GM19467 (cell line): ENCODE results near the gene KCNA2.

ENCODE experiments used
- ATAC-seq: cut with Tn5 transposase; IDR thresholded peaks from one replicate; pipeline ENCODE4 v1.9.1; 2021; ENCODE audit warnings: mild to moderate bottlenecking, moderate library complexity; ENCODE audit not compliant: unreplicated experiment

KCNA2 gene

DNA sequence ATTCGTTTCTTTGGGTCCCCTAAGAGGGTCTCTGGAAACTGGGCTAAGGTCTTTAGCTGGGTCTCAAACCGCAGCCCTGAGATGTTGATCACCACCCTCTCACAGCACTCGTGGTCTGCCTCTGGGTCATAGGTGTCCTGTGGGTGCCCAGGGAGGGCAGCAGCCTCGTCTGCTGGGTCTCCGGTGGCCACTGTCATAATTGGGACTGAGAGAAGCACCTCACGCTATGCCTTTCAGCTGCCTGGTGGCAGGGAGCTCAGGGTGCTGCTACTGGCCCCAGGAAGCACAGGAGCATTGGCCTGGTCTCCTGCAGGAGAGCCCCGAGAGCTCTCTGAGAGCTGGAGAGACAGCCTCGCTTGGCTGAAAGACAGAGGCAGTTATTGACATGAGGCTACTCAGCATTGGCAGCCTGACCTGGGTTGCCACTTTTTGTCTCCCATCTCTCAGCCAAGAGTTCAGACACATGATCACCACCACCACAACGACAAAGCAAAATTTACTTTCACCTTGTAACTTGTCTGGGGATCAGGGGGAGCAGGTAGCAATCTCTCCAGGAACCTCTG, 1.5 kb downstream of the KCNA2 start:
- no peak for ATAC-seq

DNA sequence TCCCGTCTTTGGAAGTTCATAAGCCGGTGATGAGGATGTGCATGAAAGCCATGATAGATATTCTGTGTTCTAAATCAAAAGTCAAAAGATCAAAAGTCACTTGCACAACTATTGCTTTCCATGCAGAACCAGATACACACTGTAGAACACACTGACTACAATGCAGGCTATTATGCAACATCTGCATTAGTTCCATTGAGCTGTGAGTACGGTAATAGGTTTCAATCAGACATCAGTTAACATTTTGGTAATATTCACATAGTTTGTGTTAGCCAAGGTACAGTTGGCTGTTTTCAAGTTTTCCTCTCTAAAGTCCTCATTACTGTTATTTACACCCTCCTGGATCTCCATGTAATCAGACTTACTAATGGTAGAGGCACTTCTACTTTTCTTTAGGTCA, 3.1 kb downstream of the KCNA2 start:
- ATAC-seq = no peak

DNA sequence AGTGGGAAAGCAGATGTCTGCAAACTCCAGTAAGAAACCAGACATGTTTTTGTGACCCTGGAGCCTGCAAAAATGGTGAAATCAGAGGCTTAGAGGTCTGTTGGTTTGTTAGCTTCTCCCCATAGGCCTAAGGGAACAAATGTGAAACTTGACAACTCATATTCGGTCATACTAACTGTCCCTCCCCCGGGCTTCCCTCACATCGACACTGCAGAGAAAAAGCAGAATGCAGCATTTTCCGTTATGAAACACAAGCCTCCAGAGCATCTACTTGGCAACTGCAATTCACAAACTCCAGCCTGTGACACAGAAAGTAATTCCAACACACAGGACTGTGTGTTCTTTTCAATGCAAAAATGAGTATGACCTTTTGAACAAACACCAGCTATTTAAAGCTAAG, 3.7 kb downstream of the KCNA2 start:
- no peak for ATAC-seq

DNA sequence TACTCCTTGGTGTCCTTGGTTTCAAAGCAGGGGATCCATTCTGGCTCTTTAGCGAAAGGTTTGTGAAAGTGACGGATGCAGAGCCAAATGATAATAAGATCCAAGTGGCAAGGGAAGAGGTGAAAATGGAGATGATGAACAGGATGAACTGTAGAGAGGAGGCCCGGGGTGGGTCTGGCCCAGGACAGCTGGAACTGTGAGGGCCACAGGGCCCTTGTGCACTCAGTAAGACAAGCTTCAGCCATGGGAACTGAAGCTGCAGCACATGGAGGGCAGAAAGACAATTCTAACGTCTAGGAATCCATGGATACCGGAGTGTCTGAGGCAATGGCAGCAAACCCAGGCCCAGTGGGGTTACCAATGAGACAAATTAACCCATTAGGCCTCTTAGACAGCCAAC, 4.8 kb downstream of the KCNA2 start:
- ATAC-seq = no peak

DNA sequence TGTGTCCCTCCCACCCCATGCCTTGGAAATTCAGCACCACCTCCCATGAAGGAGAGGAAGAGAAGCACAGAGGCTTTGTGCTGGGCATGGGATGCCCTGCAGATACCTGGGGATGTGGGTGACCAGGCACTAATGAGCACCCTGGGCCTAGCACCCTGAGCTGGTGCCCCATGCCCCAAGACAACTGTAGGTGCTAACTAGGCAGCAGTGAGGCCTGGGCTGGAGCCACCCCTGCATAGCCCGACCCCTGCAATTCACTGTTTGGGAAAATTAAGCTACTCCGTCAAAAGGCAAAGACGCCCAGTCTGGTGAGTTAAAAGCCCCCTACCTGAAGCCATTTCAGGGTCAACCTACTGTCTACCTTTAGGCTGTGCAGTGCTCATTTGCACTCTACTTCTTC, 5.4 kb downstream of the KCNA2 start:
- ATAC-seq = no peak

DNA sequence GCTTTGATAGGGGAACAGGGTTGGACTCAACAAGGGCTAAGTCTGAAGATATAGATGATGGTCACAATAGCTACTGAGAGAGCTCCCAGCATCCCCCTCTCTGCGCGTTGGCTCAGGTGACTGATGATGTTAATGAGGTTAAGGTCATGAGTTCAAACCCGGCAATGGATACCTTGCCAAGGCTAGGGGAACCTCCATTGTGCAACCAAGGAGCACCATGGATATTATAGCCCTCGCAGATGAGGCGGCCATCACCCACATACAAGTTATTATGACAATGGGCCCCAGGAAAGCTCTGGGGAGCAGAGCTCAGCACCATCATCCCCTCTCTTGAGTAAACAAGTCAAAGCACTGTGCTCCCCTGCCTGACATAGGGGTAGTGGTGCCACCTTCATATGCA, 8.2 kb downstream of the KCNA2 start:
- ATAC-seq = no peak

DNA sequence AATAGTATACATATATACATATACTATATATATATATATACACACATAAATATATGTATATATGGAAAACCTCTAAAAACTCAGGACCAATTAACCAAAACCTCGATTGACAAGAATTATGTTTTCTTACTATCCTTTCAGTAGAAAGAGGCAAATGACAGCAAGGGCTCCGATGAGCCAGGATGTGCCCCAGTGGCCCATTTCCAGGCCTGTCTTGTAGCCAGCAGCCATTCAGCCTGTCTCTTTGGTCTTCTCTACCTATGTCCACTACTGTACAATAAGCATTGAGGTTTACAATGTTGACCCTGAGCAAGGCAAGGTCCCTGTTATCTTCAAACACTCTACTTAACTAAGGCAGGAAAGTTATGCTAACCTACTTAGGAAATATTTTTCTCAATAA, 9.8 kb downstream of the KCNA2 start:
- no peak for ATAC-seq

DNA sequence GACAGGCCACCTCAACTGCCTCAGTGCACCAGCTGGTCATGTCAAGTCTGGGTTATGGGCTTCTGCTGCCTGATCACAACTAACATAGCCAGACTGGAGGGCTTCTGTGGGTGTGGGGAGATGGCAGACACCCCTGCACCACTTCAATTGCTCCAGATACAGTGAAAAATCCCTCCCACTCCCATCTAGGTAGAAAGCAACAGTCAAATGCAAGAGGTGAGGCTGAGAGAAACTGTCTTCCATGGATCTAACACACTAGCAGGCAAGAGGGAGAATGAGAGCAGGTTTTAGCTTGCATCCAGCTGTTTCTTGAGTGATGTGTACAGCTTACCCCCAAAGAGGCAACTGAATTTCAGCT, 10.8 kb downstream of the KCNA2 start:
- no peak for ATAC-seq

DNA sequence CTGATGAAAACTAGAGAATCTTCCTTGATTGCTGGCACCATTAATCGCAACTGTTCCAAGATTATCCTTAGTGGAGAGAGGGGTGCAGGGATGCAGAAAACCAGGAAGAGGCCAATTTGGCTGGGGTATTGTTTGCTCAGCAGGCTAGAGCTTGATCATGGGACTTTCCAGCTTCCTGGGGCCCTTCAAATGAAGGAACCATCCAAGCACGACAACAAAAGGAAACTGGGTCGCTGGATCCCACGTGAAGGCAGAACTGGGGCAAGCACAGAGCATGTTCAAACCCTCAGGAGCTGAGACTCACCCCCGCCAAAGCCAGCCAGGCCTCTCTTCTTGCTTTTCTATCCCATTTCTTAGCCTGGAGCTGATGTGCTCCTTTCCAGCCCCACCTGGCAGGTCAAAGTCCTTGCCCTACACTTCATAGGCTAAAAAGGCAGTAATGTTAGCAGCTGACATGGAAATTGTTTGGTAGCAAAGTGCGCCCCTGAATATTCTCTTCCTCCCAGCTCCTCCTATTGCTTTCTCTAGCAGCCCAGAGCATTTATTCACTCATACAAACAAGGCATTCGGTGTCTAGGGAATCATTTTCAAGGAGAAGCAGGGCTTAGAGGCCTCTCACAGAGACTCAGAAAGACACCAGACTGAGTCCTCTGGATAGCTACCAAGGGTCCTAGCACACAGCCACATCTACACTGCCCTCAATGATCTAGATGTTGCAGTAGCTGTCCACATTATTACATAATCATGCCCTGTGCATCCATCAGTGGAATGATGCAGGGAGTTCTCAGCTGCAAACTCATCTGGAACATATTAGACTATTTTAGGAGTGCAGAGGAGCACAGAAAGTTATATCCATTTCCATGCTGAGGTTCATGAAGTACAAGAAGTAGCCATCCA, 11.5 kb downstream of the KCNA2 start:
- no peak for ATAC-seq

DNA sequence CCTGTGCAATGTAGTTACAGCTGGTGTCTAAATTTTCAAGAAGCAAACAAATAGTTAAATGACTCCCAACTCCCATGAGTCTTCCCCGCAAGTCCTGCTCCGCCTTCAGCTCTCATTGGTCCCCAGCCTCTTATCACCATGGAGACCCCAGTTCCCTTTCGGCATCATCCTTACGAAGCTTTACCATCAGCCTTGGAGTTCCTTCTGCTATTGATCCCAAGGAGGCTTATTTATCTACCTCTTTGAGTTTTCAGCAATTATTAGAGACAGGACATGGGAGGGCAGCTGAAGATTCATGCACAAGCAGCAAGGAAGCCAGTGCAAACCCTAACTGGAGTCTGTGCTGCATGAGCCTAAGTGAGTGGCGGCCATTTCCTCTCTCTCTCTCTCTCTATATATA, 12.3 kb downstream of the KCNA2 start:
- ATAC-seq = no peak

DNA sequence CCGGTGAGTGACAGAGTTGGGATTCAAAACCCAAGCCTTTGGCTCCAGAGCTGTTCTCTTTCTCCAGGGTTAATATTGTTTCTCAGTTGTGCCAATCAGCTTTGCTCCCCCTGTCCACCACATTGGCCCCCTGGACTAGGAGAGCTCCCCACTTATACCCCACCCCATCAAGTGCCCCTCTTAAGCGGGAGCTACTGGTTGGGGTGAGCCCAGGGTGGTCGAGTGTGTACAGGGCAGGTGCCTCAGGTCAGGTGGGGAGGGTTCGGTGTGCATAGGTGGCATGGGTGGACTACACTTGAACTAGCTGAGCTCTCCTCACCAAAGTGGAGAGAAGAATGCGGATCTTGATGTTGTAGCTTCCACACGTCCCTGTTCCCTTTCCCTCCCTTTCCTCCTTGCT, 14.2 kb downstream of the KCNA2 start:
- ATAC-seq = no peak

DNA sequence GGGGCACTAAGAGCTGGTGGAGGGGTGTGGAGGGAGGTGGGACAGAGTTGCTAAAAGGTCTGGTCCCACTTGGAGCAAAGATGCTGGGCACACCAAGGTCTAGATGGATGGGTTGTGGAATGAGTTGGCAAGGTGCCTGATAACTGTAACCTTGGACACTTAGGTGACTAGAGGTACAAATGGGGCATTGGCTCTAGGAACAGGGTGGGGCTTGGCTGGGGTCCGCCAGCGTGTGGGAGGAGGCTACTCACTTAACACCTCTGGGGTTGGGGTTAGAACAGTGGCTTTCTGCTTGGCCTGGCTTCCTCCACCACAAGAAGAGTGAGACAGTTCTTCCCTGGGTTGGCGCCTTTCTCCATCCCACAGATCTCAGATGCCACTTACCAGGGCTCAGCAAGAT, 17.2 kb downstream of the KCNA2 start:
- no peak for ATAC-seq

DNA sequence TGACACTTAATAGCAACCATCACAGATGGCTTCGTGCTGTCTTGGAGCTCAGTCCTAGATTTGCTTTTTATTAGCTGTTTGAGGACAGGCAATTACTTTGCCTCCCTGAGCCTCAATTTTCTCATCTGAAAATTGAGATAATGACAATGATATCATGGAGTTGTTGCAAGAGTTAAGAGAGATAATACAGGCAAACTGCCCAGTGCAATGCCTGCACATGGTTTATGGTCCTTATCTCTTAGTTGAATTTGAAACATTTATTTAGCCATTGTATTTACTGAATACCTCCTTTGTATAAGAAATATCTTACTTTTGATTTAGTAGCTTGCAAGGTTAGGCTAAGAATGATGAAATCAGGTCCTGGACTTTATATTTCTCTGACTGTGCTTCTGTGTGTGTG, 17.7 kb downstream of the KCNA2 start:
- ATAC-seq = no peak

DNA sequence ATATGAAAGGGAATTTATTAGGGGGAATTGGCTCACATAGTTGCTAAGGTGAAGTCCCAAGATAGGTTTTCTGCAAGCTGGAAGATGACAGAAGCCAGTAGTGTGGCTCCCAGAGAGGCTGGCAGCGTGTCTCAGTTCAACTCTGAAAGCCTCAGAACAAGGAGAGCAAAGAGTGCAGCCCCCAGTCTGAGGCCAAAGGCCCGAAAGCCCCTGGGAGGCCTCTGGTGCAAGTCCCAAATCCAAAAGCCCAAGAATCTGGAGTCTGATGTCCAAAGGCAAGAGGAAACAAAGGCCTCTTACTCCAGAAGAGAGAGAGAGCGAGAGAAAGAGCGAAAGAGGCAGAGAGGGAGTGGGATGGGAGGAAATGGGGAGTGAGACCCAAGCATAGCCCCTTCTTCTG, 18.3 kb downstream of the KCNA2 start:
- ATAC-seq = no peak

DNA sequence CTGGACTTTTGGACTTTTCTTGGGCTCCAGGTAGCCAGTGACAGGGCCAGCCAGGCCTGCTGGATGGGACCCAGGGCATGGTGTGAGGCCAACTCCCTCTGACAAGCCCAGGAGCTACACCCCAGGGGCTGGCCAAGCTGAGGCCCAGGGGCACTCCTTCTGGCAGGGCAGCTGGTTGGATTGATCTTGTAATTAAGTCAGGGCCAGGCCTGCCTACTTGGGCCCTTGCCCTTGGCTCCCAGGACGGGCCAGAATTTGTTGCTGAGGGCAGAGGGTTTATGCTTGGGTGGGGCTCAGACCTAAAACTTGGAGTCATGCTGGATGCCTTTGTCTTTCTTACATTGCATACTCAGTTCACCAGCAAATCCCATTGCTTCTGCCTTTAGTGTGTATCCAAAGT, 20.7 kb downstream of the KCNA2 start:
- no peak for ATAC-seq

DNA sequence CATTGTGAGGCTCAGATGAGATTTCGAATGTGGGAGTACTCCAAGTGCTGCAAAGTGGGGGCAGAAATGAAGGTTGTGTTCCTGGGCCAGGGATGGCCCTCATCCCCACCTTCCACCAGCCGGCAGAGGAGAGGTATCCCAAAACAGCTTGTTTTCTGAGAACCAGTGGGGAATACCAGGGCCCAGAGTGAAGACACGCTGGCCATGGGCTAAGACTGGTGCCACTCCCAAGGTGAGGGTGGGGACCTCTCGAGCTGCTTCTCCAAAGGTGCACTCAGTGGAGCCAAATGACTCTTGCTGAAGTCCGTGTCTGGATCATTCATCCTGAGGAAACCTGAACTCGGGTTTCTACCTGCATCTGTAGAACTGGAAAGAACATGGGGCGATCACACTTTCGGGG, 22.1 kb downstream of the KCNA2 start:
- ATAC-seq = no peak

DNA sequence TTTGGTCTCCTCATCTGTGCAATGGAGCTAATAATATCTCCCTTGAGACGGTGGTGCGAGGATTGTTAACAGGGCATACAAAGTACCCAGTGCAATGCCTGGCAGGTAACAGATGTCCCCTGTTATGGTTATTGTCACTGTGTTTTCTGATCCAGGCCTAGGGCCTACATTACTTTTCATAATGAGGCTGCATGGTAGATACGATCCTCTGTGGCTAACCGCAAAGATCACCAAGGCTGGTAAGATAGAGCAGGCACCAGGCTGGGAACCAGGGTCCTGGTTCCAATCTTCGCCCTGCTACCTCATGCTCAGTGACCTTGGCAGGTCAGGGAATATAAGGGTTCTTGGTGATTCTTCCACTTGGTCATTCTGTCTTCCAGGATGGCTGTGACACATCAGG, 22.7 kb downstream of the KCNA2 start:
- ATAC-seq = no peak

DNA sequence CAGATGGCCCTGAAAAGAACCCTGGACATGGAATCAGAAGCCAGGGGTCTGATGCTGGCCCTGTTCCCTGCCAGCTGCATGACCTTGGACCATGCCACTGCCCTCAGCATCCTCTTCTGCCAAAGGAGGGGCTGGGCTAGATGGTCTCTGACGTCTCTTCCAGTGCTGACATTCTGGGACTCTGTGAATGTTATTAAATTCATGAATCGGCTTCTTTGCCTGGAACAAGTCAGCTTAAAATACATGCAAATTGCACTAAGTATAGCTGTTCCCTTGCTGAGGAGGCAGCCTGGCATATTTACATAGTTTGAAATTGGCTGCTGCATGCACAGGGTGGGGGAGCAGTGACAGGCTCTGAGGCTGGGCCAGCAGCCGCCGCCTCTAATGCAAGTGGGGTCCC, 23.8 kb downstream of the KCNA2 start:
- ATAC-seq = no peak

DNA sequence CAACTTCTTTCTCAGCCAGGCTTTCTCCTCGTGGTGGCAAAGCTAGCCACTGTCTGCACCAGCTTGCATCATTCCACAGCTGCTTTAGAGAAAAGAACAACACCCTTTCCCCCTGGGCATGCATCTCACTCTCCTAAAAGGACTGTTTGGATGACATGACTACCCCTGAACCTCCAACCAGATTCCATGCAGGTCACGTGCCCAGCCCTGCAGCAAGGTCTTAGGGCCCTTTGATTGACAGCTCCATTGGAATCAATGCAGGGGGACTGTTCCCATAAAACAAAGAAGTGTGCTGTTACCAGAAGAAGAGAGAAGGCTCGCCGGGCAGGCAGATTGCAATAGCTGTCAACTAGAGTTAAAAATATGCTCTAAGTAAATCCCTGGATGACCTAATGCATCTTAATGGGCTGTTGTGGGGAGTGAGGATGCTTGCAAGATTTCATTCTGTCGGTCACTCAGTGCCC, 24.4 kb downstream of the KCNA2 start:
- ATAC-seq = no peak

DNA sequence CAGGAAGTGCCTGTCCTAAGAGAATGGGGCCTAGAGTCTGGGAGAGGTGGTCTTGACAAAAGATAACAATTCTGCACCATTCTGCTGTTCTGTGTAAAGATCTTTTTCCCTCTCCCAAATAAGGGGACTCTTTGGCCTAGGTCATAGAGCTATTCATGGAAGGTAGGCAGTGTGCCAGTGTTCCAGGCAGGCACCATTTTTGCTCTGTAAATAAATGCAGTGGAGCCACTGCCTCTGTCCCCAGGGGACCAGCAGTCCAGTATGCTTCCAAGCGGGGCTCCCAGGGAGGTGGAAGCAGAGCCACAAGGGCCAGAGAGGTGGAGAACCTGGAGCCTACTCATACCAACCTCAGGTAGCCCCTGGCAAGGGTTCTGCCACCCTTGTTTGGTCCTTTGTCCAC, 25.9 kb downstream of the KCNA2 start:
- ATAC-seq = no peak

DNA sequence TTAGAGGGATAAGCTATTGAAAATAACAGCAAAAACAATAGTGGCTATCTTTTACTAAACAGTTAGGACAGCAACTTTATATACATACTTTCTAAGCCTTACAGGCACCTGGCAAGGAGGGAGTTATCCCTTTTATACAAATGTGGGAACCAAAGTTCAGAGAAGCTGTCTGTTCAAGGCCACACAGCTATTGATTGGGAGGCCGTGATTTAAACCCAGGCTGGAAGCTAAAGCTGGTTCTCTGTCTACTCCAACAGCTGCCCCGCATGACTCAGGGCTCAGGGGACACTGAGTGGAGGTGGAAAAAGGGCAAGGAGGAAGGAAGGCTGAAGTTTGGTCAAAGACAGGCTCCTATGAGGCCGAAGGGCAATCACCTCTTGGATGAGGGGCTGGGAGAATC, 26.7 kb downstream of the KCNA2 start:
- ATAC-seq = no peak

DNA sequence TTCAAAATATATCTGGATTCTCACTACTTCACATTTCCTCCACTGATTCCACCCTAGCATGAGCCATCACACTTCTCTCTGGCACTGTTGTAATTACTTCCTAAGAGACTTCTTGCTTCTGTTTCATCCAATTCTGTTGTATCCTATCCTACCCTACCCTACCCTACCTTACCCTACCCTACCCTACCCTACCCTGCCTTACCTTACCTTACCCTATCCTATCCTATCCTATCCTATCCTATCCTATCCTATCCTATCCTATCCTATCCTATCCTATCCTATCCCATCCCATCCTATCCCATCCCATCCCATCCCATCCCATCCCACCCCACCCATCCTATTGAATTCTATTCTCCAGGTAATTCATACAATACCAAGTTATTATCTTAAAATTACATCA, 29.7 kb downstream of the KCNA2 start:
- ATAC-seq = no peak

DNA sequence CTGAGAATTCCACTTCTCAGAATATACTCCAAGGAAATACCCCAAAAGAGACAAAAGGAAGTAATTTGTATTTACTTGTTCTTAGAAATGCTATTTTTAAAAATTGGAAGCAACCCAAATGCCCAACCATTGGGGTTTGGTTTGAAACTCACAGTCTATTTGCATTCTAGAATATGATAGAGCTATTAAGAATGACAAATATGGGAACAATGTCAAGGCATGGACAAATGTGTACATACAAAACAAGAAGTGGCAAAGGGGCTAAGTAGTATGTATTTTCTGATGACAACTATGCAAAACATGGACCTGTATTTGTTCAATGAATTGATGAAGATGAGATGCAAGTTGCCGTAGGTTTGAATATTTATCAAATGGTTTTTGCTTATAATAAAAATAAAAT, 32.8 kb downstream of the KCNA2 start:
- ATAC-seq = no peak
